MCF 10A (cell line): ENCODE data around the gene DRAXIN. TPM values are rescaled to one million over a fixed set of nuclear protein-coding genes. Genes with fewer than 3 reads are reported as not detected.

ENCODE experiments used
- BruUV-seq: library from RNA; stranded (reverse); fragments of 400-500 nt; replicated peaks from 2 replicates; lab custom pipeline; 2021; lab: Mats Ljungman, UMichigan
- CTCF ChIA-PET: fragments of 300-600 bp; sonication (Branson Sonifier 250); formaldehyde crosslinking; extraction: SDS; loops from one replicate; lab custom pipeline; 2021; ENCODE audit warnings: antibody characterized with exemption, inconsistent platforms; lab: Yijun Ruan, JAX
- POLR2A ChIA-PET: fragments of 300-600, 350-650 bp; sonication (Branson Sonifier 250); formaldehyde crosslinking; extraction: SDS; loops from one replicate; lab custom pipeline; 2020; ENCODE audit warnings: antibody characterized with exemption, inconsistent platforms; lab: Yijun Ruan, JAX
- DNase-seq: peaks from one replicate; pipeline ENCODE4 v3.0.0-alpha.2; 2018; ENCODE audit not compliant: unreplicated experiment
- H3K27ac Mint-ChIP-seq: one replicate; pipeline ENCODE4 v1.8.0; 2022; ENCODE audit warnings: mild to moderate bottlenecking, low read depth, mixed read lengths; ENCODE audit not compliant: unreplicated experiment
- H3K27me3 Mint-ChIP-seq: one replicate; pipeline ENCODE4 v1.8.0; 2022; ENCODE audit warnings: mixed read lengths; ENCODE audit not compliant: insufficient read depth, unreplicated experiment
- H3K36me3 Mint-ChIP-seq: one replicate; pipeline ENCODE4 v1.8.0; 2022; ENCODE audit warnings: mild to moderate bottlenecking, moderate library complexity, mixed read lengths; ENCODE audit not compliant: insufficient read depth, unreplicated experiment
- H3K4me1 Mint-ChIP-seq: one replicate; pipeline ENCODE4 v1.8.0; 2022; ENCODE audit warnings: mixed read lengths; ENCODE audit not compliant: insufficient read depth, unreplicated experiment
- H3K4me3 Mint-ChIP-seq: one replicate; pipeline ENCODE4 v1.8.0; 2022; ENCODE audit warnings: mild to moderate bottlenecking, moderate library complexity, mixed read lengths; ENCODE audit not compliant: unreplicated experiment
- H3K9me3 Mint-ChIP-seq: one replicate; pipeline ENCODE4 v1.8.0; 2022; ENCODE audit warnings: mixed read lengths; ENCODE audit not compliant: unreplicated experiment
- CTCF ChIP-seq: fragments of 200-600 bp; IDR thresholded peaks from one replicate; pipeline ENCODE4 v1.8.0; 2022; ENCODE audit warnings: antibody characterized with exemption, mild to moderate bottlenecking; ENCODE audit not compliant: unreplicated experiment
- intact Hi-C: fragments of 100-400 bp; cut with micrococcal nuclease; formaldehyde crosslinking; loops from 2 replicates; pipeline ENCODE4 v1.14.1; 2022
- total RNA-seq: library from RNA; stranded (reverse); gene quantifications from 2 replicates; pipeline ENCODE4 v1.2.3, GENCODE V29; 2022

DRAXIN gene
- total RNA-seq, 1 experiment from 2014 or later: 0.07 TPM

GRCh38 chr1:11714831-11715575 lies 23.5 kb downstream of the DRAXIN start:
- no peaks in the 10 kb centered on the region for H3K27me3 Mint-ChIP-seq
- POLR2A ChIA-PET: interaction anchor here (0.7 to 1.5 kb wide), 3 partner anchors 15 to 51 kb away, joined by 3 read pairs; partner anchors contain the start of gene FBXO6
- TF ChIP-seq CTCF: no peak
- CTCF ChIA-PET: interaction anchor here (0.9 to 1.5 kb wide), 3 partner anchors 33 to 51 kb away, joined by 3 to 7 read pairs (median 3); partner anchors contain the start of gene FBXO6
- H3K36me3 Mint-ChIP-seq: no peaks in the 10 kb centered on the region
- H3K4me1 Mint-ChIP-seq: peaks cover 5% of the 10 kb centered on the region
- intact Hi-C loops: loop anchor here (5.0 kb wide), 1 partner anchor 473 kb away; no protein-coding TSS in a partner anchor
- no TSS peak for BruUV-seq
- no peak for DNase-seq
- no peak overlapping the region for H3K4me3 Mint-ChIP-seq
- no peaks in the 10 kb centered on the region for H3K9me3 Mint-ChIP-seq
- H3K27ac Mint-ChIP-seq: no peak overlapping the region

- Mint-ChIP-seq H3K4me3 (peak overlapping the region; percentile 53), H3K4me1 (peaks cover 5% of the 10 kb centered on the region), H3K27ac (no peak overlapping the region), H3K36me3 (no peaks in the 10 kb centered on the region), H3K9me3 (no peaks in the 10 kb centered on the region), H3K27me3 (no peaks in the 10 kb centered on the region)
- no TSS peak for BruUV-seq
- peak; percentile 47 for DNase-seq
- TF ChIP-seq CTCF: peak; percentile 89
- POLR2A ChIA-PET: interaction anchor here (0.6 to 1.6 kb wide), 8 partner anchors 16 to 242 kb away, joined by 3 to 9 read pairs (median 4); partner anchors contain the start of genes AGTRAP, CLCN6, FBXO44 and FBXO6
- CTCF ChIA-PET: interaction anchor here (0.5 to 4.1 kb wide), 26 partner anchors 9 to 1974 kb away, joined by 3 to 27 read pairs (median 4); partner anchors contain the start of genes AGTRAP, FBXO6 and MAD2L2
- intact Hi-C loops: loop anchor here (1.0 to 5.0 kb wide), 3 partner anchors 55 to 683 kb away; partner anchors contain the start of gene FBXO6
Measured at GRCh38 chr1:11719313-11720032, 28.0 kb downstream of the DRAXIN start.

- intact Hi-C loops: no loop called here
- no TSS peak for BruUV-seq
- Mint-ChIP-seq H3K36me3 (no peaks in the 10 kb centered on the region), H3K27ac (no peak overlapping the region), H3K27me3 (no peaks in the 10 kb centered on the region), H3K4me1 (peaks cover 5% of the 10 kb centered on the region), H3K4me3 (peak overlapping the region; percentile 53), H3K9me3 (no peaks in the 10 kb centered on the region)
- TF ChIP-seq CTCF: no peak
- CTCF ChIA-PET: interaction anchor here (0.5 to 4.1 kb wide), 21 partner anchors 9 to 1975 kb away, joined by 3 to 27 read pairs (median 5); partner anchors contain the start of genes AGTRAP, FBXO6 and MAD2L2
- POLR2A ChIA-PET: interaction anchor here (0.7 to 1.6 kb wide), 7 partner anchors 16 to 243 kb away, joined by 3 to 9 read pairs (median 4); partner anchors contain the start of genes AGTRAP, CLCN6, FBXO6 and MTHFR
- DNase-seq: no peak
Measured at GRCh38 chr1:11720033-11720376, 28.5 kb downstream of the DRAXIN start.

GRCh38 chr1:11720525-11720924 lies 29.0 kb downstream of the DRAXIN start:
- Mint-ChIP-seq H3K27me3 (no peaks in the 10 kb centered on the region), H3K4me3 (no peak overlapping the region), H3K9me3 (no peaks in the 10 kb centered on the region), H3K36me3 (no peaks in the 10 kb centered on the region), H3K27ac (no peak overlapping the region), H3K4me1 (peaks cover 5% of the 10 kb centered on the region)
- POLR2A ChIA-PET: no interaction called here
- no peak for DNase-seq
- no TSS peak for BruUV-seq
- TF ChIP-seq CTCF: no peak
- intact Hi-C loops: no loop called here
- CTCF ChIA-PET: interaction anchor here (0.6 to 4.1 kb wide), 10 partner anchors 8 to 56 kb away, joined by 3 to 27 read pairs (median 6); partner anchors contain the start of genes AGTRAP, FBXO6 and MAD2L2
